ENCODE results near the gene PCDH9.

PCDH9 gene

DNA sequence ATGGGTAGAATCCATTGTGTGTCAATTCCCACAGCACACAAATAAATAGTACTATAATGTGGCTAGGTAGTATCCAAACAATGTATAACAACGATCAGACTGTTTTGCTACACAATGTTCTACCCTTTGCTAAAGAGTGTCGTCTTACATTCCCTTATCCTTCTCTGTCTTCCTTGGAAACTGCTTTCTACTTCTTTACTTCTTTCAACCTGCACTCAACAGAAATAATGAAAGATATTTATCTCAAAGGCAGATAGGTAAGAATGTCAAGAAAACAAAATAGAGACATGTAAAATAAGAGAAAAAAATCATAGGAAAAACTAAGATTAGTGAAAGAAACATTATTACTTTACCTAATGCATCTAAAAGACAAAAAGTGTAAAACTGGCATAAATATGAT is 814.7 kb downstream of the PCDH9 start:
- DNase-seq = no peak

DNA sequence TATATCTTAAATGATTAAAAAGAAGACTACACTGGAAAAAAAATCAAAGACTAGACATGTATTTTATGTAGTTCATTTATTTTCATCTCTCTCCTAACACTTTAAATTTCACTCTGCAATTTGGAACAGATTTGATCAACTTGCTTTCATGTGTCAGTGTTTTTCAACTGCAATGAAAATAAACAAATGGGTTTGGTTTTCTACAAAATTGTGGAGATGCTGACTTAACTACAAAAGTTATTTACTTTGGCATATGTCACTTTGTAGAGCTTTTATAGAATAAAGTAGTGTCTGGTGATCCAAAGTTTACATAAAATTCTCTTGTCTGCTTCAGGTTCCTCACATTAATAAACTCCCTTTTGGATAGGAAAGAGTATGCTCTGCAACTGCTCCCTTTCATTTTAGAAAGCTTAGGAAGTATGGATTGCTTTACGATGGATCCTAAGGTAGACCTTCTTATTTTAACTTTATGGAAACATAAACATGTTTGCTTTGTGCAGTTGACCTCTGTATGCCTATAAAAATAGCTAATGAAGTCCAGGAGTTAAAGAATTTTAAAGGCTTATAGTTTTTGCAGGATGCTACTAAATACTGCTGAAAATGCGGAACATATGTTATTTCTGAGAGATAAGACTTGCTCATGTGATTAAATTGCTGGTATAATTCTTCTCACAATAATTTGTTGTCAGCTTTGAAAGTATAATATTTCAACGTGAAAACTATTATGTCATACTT is 815.9 kb downstream of the PCDH9 start:
- DNase-seq = no peak

DNA sequence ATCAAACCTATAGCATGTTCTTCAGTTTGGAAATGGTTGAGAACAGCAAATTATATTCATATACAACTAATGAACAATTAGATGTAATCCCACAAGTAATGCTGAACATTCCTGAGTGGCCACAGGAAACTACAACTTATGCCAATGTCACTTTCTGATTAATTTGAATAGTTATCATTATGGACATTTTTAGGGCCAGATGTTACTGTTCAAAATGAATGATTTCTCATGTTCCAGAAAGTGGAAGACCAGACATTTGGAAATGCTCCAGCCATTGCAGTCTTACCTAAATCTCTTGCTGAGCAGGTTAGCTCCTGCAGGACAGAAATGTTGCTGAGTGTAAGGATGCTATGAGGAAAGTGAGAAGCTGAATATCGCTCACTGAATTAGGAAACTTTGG is 819.8 kb downstream of the PCDH9 start:
- no peak for DNase-seq

DNA sequence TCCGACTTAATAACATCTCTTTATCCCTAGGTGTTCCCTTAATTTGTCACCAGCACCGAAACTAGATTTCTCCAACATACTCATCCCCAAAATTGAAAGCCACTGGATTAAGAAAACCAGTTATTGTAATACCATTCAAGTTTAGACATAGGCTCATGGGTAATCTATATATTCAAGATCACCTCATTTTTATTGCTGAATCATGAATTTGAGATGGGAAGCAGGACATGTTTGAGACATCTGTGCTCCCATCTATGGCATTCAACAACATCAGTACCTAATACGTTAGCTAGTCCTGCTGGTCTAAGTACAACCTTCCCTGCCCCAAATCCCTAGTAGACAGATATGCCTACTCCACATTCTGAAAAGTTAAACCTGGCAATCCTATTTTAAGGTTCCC is 820.6 kb downstream of the PCDH9 start:
- no peak for DNase-seq

DNA sequence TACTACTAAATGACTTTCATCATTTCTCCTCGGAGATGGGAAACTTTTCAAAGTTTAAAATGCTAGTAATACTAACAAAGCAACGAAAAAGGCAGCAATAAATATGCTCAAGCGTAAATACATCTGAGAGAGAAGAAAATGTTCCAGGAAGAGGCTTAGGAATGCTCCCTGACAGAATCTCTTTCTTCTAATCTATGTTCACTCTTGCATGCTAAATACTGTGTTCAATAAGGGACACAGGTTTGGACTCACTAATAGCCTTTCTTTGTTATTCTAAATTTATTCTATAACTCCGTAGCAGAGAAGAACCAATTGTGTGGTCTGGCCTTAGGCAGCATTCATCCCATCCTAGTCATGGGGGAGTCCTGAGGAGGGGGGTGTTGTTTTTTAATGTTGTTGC is 823.0 kb downstream of the PCDH9 start:
- DNase-seq = no peak

DNA sequence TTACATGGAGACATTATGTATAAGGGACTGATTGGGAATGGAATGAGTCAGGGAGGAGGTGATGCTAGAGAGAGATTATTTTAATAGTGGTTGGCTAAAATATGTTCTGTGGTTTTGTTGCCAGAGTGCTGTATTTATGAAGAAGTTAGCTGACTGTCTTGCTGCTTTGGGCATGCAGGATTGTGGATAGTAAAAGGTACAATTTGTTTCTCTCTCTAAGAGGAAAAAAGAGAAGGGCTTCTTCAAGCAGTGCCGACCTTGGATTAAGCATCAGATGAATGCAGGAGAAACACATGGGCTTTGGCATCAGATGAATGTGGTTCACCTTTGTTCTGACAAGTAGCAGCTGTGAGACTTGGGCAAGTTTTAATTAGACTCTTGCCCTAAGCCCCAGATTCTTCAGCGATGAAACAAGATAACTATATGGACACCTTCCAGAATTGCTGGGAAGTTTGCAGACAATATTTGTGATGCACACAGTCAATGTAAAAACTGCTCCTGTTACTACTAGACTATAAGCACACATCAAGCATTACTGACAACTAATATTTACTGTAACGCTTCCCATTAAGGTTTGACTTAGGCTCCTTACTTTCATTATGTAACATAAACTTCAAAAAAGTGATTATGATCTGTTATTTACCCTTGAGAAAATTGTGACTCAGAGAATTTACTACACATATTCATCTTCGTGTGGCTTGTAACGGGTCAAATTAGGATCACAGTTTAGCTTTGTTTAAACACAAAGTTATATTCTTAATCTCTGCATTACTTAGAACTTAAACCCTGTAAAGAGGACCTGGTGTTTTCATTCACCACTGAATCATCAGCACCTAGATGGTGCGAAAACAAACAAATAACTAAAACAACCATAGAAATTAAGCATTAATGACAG is 824.0 kb downstream of the PCDH9 start:
- DNase-seq = no peak

DNA sequence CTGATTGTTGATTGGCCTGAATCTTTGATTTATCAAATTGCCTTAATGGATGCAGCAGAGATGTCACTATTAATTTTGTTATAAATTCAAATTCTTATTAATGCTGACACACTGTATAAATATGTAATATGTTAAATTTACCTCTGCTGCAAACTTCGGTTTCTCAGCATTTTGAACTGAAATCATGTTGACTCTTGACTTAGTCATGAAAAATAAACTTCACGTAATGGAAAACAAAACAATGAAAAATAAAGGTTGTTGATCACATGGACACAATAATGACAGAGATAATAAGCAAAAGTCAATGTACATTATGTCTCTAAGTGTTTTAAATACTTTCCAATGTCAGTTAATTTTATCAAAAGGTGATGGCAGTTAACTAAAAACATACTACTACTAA is 827.6 kb downstream of the PCDH9 start:
- no peak for DNase-seq

DNA sequence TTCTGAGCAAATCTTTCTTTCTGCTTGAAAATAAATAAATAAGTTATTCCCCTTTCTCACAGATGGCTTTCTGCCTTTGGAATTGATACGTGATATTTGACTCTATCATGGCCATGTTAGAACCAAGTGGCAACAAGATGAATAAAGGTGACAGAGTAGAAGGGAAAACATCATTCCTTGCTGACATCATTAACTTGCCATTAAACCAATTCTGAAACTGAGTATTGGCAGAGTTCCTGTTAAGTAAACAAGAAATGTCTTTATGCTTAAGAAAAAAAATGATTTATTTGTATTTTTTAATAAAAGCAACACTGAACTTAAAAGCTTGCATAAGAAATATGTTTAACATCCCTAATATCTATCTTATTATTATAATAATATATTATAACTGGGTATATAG is 828.1 kb downstream of the PCDH9 start:
- no peak for DNase-seq

DNA sequence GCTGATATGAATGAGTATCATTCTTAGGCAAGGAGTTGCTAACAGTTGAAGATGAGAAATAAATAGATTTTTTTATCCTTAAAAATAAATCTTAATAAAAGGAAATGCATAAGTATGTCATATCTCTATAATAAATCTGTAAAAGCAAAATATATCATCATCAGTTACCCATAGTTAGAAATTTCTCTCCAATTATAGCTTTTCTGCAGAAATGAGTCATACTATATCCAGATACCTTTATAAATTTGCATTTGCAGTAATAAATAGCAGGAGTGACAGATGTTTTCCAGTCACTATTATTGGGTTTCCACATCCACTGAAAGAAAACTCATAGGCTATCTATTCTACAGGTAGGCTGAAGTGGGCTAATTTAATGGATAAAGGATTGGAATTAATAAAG is 829.8 kb downstream of the PCDH9 start:
- DNase-seq = no peak

DNA sequence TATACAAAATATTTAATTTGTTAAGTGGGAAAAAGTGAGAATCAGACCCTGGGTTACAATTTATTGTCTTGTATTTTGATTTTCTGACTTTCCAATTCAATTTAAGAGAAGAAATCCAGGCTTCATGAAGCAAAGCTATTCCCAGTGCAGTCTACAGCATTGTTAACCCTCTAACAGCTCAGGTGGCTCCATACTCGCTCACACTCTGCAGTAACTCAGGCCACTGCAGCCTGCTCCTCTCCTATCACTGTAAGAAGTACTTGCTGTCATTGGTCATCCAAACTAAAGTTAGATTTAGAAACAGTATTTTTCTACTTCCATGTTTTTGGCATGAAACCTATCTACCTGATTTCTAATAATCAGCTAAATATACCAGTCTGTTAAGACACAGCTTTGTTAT is 830.3 kb downstream of the PCDH9 start:
- DNase-seq = no peak

DNA sequence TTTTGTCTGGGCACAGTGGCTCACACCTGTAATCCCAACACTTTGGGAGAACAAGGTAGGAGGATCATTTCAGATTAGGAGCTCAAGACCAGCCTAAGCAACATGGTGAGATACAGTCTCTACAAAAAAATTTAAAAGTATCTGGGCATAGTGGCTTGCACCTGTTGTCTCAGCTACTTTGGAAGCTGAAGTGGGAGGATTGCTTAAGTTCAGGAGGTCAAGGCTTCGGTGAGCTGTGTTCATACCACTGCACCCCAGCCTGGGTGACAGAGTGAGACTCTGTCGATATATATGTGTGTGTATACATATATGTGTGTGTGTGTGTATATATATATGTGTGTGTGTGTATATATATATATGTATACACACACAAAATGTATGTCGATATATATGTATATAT is 833.0 kb downstream of the PCDH9 start:
- DNase-seq = no peak

DNA sequence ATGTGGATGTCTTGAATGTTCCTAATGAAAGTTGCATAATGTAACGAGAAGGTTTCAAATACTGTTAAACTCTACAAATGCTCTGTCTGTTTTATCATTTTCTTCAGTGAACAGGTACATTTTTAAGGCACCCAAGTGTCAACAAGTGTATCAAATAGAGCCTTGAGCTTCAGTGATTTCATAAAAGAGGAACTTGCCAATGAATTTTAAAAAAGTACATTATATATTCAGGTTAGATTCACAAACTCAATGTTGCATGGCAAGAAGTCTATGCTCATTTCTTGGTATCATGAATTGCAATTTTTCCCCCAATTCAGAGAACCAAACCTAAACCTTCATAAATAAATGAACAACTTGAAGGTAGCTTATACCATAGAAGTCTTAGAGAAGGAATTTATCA is 838.8 kb downstream of the PCDH9 start:
- DNase-seq = no peak

DNA sequence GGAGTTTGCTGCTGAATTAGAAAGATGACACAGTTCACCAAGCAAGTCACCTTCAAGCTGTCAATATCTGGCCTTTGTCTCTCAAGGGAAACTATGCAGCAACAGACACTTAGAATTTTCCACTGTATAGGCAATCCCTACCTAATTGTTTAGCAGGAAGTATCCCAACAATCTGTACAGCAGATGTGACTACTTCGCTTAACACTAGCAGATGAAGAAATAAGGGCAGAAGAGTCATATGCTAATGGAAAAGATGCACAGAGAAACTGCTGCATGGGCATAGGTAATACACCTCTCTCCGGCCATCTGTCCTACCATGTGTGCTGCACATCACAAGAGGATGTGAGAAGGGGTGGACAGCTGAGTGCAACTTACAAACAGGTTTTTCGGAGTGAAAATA is 851.2 kb downstream of the PCDH9 start:
- no peak for DNase-seq

DNA sequence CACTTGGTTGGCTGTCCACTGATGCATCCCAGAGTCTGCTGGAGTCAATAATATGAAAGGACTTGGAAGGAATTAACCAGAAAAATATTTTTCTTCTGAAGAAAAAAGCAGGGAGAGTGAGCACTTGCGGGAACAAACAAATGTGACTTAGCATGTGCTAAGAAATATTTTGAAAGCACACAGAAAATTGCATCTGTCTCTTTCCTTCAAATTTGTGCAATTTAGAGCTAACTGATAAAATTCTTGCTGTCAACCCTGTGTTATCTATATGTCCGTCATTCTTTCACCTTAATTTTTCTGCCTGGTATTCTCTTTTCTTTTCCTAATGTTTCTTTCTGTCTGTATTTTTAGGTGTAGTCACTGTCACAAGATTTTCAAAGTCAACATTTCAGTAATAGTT is 852.6 kb downstream of the PCDH9 start:
- no peak for DNase-seq

DNA sequence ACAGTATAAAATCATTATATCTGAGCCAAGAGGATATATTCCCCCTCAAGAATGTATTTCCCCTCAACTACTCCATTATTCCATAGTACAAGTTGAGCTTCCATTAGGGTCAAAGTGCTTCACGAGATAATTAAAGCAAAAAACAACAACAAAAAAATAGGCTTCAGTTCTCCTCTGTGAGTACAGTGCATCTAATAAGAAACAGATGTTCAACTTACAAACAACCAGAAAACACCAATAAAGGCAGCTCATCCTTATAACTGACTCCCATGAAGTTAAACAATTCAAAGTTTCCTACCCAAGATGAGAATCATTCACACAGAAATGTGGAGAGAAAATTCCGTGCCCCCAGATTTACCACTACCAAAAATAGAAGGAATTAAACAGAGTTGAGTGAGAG is 854.4 kb downstream of the PCDH9 start:
- DNase-seq = no peak

DNA sequence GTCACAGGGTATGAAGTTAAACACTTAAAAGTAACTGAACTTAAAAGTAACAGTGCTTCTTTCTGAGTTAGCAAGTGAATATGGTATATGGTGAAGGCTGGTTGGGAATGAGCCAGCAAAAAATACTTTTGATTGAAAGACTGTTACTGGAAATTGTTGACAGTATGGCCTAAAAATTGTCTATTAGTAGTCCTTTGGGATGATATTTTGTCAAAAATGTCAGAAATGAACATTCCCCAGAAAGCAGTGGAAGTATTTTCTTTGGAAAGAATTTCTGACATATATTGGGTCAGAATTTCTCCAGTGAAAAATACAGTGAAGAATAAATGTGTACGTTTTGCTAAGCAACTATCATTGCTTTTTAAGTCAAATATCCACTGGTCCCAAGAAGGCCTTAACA is 860.5 kb downstream of the PCDH9 start:
- DNase-seq = no peak

DNA sequence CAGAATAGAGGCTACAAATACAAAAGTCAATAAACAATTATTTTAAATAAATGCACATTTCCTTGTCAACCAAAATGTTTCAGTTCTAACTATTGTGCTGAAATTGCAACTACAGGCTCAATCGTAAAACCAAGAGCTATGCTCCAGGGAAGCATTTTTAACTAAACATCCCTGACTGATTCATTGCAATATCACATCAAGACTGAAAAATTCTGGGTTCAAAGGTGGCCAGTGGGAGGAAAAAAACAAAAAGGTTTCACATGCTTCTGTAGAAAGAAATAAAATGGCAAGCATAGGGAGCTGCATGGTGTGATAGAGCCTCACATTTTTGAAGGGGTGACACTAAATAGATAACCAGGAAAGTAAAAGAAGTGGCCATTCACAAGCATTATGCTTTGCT is 862.8 kb downstream of the PCDH9 start:
- no peak for DNase-seq

DNA sequence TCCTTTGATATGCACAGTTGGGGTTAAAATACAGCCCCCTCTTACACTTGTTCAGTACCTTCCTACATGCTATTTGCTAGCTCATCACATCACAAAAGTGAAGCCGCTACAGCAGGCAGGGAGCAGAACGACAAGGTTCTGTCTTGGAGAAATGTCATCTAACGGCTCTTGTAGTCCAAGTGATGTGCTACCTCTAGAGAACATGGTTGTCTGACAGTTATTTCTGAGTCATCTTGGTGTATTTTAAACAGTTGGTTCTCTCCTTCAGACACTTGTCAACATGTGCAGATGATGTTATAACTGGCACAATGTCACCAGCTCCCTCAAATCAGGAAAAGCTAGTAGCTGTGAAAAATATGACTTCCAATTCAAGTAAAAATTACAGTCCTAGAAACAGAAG is 865.0 kb downstream of the PCDH9 start:
- DNase-seq = no peak

DNA sequence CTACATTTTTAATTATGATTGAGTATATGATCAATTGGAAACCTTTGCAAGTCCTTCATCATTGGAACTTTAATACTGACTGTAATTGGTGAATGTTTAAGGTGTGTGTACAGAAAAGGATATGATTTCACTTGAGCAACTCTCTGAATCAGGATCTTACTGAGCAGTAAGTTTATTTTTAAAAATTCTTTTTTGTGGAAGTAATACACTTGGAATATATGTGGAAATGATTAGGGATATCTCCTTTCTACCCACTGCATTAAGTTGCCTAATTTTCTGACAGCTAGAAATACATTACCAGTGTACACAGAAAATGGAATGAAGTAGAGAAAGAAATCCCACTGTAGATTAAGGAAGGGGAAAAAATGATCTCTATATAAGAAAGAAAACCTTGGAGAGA is 865.8 kb downstream of the PCDH9 start:
- no peak for DNase-seq

DNA sequence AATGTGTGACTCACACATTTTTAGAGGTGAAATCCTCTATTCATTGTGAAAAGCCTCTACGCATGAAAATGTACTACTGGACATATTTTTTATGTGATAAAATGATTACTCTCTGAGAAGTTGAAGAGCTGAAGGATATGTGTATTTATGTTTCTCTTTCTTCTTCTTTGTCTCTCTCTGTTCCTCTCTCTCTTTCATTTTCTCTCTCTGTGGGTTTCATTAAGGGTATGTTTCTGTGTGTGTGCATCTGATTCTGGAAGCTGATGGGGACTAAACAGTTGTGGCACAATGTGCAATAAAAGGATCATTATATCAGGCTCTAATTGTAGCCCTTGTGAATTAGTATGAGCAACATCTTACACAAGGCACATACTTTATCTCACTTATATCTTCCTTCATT is 867.7 kb downstream of the PCDH9 start:
- DNase-seq = no peak

DNA sequence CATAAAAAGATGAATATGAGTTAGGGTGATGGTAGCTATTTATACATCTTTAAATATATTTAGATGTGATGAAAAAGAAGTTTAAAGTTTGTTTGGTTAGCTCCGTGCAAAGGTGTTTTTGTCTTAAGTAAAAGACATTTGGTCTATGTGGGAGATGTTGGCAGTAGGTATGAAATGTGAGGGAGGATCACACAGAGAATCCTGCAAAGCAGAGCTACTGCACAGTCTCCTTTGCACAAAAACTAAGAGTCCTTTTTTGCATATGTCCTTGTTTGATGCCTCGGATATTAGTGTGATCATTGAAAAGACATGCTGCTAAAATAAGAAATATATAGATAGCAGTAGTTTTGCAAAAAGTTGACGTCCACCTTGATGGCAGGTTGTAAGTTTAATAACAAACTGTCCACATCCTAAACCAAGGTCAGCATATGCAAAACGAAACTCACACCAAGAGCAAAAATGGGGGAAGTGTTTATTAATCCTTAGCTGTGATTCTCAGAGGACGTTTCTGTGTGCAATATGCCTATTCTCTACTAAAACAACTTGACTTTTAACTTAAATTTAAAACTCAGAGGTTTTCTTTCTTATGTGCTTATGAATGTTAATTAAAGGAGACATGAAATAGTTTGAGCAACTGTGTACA is 870.1 kb downstream of the PCDH9 start:
- DNase-seq = no peak

DNA sequence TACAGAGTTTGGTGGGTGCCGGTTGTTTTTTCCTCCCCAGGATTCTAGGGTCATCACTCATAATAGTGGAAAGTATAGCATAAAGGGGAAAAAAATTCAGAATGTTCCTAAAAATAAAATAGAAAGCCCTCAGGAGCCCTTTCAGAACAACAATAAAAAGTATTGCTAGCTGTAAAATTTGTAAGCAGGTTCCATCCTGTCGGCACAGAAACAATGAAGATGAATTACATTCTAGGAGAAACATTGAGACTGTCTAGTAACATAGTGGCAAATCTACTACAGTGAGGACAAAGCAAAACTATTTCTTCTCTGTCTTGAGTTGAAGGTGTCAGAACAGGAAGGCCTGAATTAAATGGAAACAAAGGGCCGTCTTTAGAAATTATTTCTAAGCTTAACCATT is 870.7 kb downstream of the PCDH9 start:
- no peak for DNase-seq

DNA sequence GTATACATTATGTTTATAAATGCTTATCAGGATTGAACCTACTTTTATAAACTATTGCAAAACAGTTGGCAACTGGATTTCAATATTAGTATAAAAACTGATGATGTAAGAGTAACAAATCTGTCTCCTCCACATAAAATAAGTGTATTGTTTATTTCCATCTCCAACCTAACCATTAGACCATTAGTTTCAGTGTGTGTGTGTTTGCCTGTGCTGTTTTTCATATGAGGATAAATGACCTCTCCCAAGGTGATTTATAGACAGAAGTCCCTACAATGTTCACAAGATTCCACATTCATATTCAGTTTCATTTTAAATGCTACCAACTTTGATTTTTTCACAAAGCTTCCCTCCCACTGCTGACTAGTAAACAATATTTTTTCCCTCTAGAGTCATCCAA is 871.6 kb downstream of the PCDH9 start:
- no peak for DNase-seq

DNA sequence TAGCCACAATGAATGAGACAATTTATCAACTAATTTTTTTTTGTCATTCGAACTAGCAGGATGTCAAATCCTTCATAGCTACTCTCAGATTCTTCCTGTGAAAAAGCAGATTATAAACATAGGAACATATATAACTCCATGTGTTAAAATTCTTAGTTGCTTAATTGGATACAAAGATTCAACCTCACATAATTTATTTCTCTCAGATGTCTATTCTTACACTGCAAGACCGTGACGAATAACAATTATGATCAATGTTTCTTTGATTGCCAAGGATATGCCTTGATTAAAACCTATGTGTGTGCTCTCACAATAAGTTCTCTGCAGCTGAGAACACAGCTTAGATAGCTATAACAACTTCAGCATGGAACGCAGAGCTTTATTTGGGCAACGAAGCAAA is 872.7 kb downstream of the PCDH9 start:
- DNase-seq = no peak

All from CD4-positive, alpha-beta T cell treated with Interleukin-1 beta for 1 hour (primary cell).